Glutamatergic neuron (in vitro differentiated cells): Measurements from ENCODE around the gene GRIP2. TPM values are rescaled to one million over a fixed set of nuclear protein-coding genes. Genes with fewer than 3 reads are reported as not detected.

Source experiments
- DNase-seq: peaks from one replicate; pipeline ENCODE4 v3.0.0; 2022
- H3K27ac Mint-ChIP-seq: one replicate; pipeline ENCODE4 v1.8.0; 2020; ENCODE audit warnings: mild to moderate bottlenecking, mixed read lengths, inconsistent platforms; ENCODE audit not compliant: unreplicated experiment
- H3K27me3 Mint-ChIP-seq: one replicate; pipeline ENCODE4 v1.8.0; 2020; ENCODE audit warnings: mild to moderate bottlenecking, moderate library complexity, mixed read lengths, inconsistent platforms; ENCODE audit not compliant: unreplicated experiment
- H3K36me3 Mint-ChIP-seq: one replicate; pipeline ENCODE4 v1.8.0; 2020; ENCODE audit warnings: mild to moderate bottlenecking, mixed read lengths, inconsistent platforms; ENCODE audit not compliant: unreplicated experiment
- H3K4me1 Mint-ChIP-seq: one replicate; pipeline ENCODE4 v1.8.0; 2020; ENCODE audit warnings: mild to moderate bottlenecking, low read depth, mixed read lengths, inconsistent platforms; ENCODE audit not compliant: unreplicated experiment
- H3K4me3 Mint-ChIP-seq: one replicate; pipeline ENCODE4 v1.8.0; 2020; ENCODE audit warnings: mild to moderate bottlenecking, mixed read lengths, inconsistent platforms; ENCODE audit not compliant: unreplicated experiment
- H3K9me3 Mint-ChIP-seq: one replicate; pipeline ENCODE4 v1.8.0; 2020; ENCODE audit warnings: mild to moderate bottlenecking, moderate library complexity, mixed read lengths, inconsistent platforms; ENCODE audit not compliant: unreplicated experiment
- total RNA-seq: library from RNA; stranded (reverse); fragmentation: NEBNext Ultra II Directional; extraction: Animal tissue kit (Norgen Biotek cat#: 25700); gene quantifications from one replicate; pipeline ENCODE4 v1.2.1, GENCODE V29; 2021; ENCODE audit not compliant: unreplicated experiment
- TF ChIP-seq, protein P1 (sequence below): fragments of 200-600 bp; sonication (generic); IDR thresholded peaks from one replicate; pipeline ENCODE4 v1.5.0; 2021; ENCODE audit not compliant: partially characterized antibody, unreplicated experiment

The GRIP2 gene
- total RNA-seq, 1 donor from 2014 or later, result 0.34 TPM

DNA sequence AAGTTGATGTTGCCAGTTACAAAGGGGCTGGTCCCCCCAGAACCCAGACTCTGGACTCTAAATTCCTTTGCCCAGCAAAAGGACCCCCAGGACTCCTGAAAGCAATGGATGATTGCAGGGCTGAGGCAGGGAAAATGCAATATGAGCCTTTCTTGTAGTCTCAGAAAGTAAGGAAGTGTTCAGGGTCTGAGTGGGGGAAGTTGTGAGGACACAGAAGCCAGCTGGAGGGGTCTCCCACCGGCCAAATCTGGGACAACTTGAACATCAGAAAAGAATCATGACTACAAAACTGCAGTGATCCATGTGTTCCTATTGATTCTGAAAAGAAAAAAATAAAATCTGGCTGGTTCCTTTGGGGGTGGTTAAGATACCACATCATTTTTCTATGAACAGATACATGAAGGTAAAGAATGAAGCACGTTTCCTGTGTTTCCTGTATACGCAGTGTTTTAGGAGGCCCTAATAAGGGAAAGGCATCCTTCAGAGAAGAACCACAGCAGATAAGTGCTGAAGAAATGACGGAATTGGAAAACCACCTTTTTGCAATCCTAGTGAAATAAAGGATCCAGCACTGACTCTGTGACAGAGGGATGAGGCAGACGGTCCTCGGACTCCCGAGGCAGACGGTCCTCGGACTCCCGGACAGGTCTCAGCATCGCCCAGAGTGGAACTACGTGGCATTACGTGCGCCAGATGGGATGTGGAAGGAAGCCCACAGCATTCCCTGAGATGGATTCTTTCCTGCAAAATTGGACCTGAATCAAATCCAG lies 22.2 kb upstream of the GRIP2 start:
- Mint-ChIP-seq H3K4me3 (no peak overlapping the region), H3K36me3 (no peaks in the 10 kb centered on the region), H3K27ac (no peak overlapping the region), H3K4me1 (peaks cover 12% of the 10 kb centered on the region), H3K27me3 (peaks cover 9% of the 10 kb centered on the region), H3K9me3 (no peaks in the 10 kb centered on the region)
- TF ChIP-seq, protein P1, sequence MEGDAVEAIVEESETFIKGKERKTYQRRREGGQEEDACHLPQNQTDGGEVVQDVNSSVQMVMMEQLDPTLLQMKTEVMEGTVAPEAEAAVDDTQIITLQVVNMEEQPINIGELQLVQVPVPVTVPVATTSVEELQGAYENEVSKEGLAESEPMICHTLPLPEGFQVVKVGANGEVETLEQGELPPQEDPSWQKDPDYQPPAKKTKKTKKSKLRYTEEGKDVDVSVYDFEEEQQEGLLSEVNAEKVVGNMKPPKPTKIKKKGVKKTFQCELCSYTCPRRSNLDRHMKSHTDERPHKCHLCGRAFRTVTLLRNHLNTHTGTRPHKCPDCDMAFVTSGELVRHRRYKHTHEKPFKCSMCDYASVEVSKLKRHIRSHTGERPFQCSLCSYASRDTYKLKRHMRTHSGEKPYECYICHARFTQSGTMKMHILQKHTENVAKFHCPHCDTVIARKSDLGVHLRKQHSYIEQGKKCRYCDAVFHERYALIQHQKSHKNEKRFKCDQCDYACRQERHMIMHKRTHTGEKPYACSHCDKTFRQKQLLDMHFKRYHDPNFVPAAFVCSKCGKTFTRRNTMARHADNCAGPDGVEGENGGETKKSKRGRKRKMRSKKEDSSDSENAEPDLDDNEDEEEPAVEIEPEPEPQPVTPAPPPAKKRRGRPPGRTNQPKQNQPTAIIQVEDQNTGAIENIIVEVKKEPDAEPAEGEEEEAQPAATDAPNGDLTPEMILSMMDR, result no peak
- DNase-seq, result no peak

DNA sequence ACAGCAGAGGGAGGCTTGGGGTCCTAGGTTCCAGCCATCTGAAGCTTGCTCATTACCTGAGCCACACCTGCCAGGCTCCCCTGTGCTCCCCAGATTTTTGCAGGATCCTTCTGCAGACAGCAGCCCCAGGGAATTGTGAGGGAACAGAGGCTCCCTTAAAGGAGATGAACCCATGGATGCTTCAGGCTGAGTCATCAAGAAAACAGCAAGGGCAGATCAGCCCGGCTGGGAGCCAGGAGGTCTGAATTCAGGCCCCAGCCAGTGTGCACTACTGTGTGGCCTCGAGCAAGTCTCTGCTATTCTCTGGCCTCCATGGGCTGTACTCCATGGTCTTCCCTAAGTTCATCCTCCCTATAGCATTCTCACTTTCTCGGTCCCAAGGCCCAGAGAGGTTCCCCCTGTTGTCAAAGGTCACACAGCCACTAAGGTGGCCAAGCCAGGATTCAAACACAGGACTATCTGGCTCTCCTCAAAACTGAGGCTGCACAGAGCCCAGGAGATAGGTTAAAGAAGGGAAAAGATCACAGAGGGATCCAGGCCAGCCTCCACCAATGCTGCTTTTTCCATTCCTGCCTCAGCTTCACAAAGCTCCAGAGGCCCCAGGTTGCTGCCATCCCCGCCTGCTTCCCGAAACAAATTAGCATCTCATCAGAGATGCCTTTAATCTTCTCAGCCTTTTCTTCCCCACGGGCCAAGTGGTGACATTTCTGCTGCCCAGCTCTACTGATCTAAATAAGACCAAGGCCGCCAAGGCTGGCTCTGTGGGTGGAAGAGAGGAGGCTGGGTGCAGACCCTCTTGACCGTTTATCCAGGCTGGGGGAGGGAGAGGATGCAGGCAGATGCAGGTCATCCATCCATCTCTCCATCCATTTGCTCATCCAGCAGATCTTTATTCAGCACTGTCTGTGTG lies 21.2 kb upstream of the GRIP2 start:
- Mint-ChIP-seq H3K4me1 (peaks cover 12% of the 10 kb centered on the region), H3K27ac (no peak overlapping the region), H3K9me3 (no peaks in the 10 kb centered on the region), H3K4me3 (no peak overlapping the region), H3K36me3 (no peaks in the 10 kb centered on the region), H3K27me3 (peaks cover 6% of the 10 kb centered on the region)
- TF ChIP-seq, protein P1, result no peak
- no peak for DNase-seq

DNA sequence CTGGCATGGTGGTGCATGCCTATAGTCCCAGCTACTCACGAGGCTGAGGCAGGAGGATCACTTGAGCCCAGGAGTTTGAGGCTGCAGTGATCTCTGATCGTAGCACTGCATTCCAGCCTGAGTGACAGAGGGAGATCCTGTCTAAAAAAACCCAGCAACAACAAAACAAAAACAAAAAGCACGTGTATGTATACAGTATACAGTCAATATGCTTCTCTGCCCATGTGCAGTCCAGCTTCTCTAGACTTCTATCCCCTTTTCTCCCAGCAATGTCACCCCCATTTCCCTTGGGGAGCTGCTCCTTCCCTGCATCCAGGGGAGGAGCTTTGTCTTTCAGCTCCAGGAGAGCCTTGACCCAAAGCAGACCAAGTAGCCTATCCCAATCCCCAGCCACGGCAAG lies 20.0 kb upstream of the GRIP2 start:
- H3K4me3 Mint-ChIP-seq, result no peak overlapping the region
- H3K27me3 Mint-ChIP-seq, result peaks cover 6% of the 10 kb centered on the region
- H3K36me3 Mint-ChIP-seq, result no peaks in the 10 kb centered on the region
- no peak for DNase-seq
- no peaks in the 10 kb centered on the region for H3K9me3 Mint-ChIP-seq
- H3K4me1 Mint-ChIP-seq, result peaks cover 14% of the 10 kb centered on the region
- TF ChIP-seq, protein P1, result no peak
- H3K27ac Mint-ChIP-seq, result no peak overlapping the region

DNA sequence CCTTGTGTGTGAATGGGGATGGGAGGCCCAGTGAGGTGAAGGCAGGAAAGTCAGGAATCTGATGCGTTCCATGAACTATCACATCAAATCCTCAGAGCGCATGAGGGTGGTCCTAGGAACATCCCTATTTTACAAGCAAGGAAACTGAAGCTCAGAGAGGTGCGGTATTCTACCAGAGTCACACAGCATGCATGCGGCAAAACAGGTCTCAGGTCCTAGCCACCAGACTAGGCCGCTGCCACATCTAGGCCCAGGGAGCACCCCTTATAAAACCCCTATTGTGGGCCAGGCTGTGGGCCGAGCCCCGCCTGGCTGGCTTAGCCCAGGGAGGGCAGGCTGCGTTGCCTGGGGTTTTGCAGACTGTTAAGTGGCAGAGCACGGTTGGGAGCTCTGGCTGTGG lies 17.9 kb upstream of the GRIP2 start:
- TF ChIP-seq, protein P1, result no peak
- DNase-seq, result no peak
- Mint-ChIP-seq H3K27ac (no peak overlapping the region), H3K9me3 (no peaks in the 10 kb centered on the region), H3K4me3 (no peak overlapping the region), H3K27me3 (peaks cover 6% of the 10 kb centered on the region), H3K36me3 (no peaks in the 10 kb centered on the region), H3K4me1 (peaks cover 15% of the 10 kb centered on the region)
